Subcutaneous adipose tissue (tissue), 4 donors: ENCODE measurements around the gene BRD9. TPM values are rescaled to one million over a fixed set of nuclear protein-coding genes. Genes with fewer than 3 reads are reported as not detected.

Source experiments
- CTCF ChIP-seq: fragments of 450-650 bp; IDR thresholded peaks from one replicate; pipeline ENCODE4 v1.5.1; 2016; ENCODE audit warnings: low read depth, mild to moderate bottlenecking, control low read depth, antibody characterized with exemption, moderate library complexity
- total RNA-seq, 4 donors: library from RNA; depleted of rRNA; stranded (reverse); fragments of >200 nt; gene quantifications; one replicate each; pipeline ENCODE4 v1.1.0, GENCODE V29; 2016

Gene BRD9
- total RNA-seq, result 10 to 100 TPM; 22.6 to 34.5 (median 29.8) TPM

GRCh38 chr5:892394-893136, at the start of gene BRD9, which contains the start of gene TRIP13:
Gene BRD9 (minus strand): TSS chr5:892801. CDS start chr5:892657, 144 bp downstream.
Gene TRIP13 (plus strand): TSS chr5:892884. CDS start chr5:892999, 115 bp downstream.
- TF ChIP-seq CTCF, result no peak

- no peak for TF ChIP-seq CTCF
Observed at GRCh38 chr5:939368-939767, 46.8 kb upstream of the BRD9 start.

GRCh38 chr5:937151-937924, 44.7 kb upstream of the BRD9 start:
- TF ChIP-seq CTCF, result no peak

GRCh38 chr5:936149-937144, 43.8 kb upstream of the BRD9 start:
- TF ChIP-seq CTCF, result no peak

GRCh38 chr5:935510-936084, 43.0 kb upstream of the BRD9 start:
- TF ChIP-seq CTCF, result no peak

GRCh38 chr5:933251-933861, 40.8 kb upstream of the BRD9 start:
- TF ChIP-seq CTCF, result no peak
